Stimulated activated CD4-positive, alpha-beta T cell treated with anti-CD3 and anti-CD28 coated beads, Interleukin-12 subunit alpha, Interleukin-12 subunit beta, amount 100 ng/mL, for 24 hours (primary cell): ENCODE results near the gene PRCP.
"Not testable (repeated sequence)": the region's sequence is repeated elsewhere in the genome, so short reads cannot be mapped to it uniquely, and the experiment has no call there.

Source experiments
- DNase-seq, 2 experiments: peaks; one replicate each; pipeline ENCODE4 v3.0.0-alpha.2; 2020; ENCODE audit warnings: low read depth in 2 of 2

The PRCP gene

GRCh38 chr11:82872377-82873150, 27.7 kb downstream of the PRCP start:
- DNase-seq, result no peak

GRCh38 chr11:82871646-82872045, 28.6 kb downstream of the PRCP start:
- DNase-seq, result no peak

GRCh38 chr11:82869657-82870056, 30.6 kb downstream of the PRCP start:
- no peak for DNase-seq

- DNase-seq, result peak; percentile 23 to 74
Observed at GRCh38 chr11:82867495-82868082, 32.6 kb downstream of the PRCP start.

GRCh38 chr11:82865841-82866240, 34.4 kb downstream of the PRCP start:
- no peak for DNase-seq

GRCh38 chr11:82864268-82864667, 36.0 kb downstream of the PRCP start:
- DNase-seq, result no peak

- no peak for DNase-seq
Observed at GRCh38 chr11:82863209-82863608, 37.0 kb downstream of the PRCP start.

GRCh38 chr11:82862379-82862778, 37.9 kb downstream of the PRCP start:
- no peak for DNase-seq

- DNase-seq, result no peak
Observed at GRCh38 chr11:82859750-82860149, 40.5 kb downstream of the PRCP start.

- no peak for DNase-seq
Observed at GRCh38 chr11:82858556-82859091, 41.6 kb downstream of the PRCP start.

- DNase-seq, result no peak
Observed at GRCh38 chr11:82858133-82858532, 42.1 kb downstream of the PRCP start.

- DNase-seq, result no peak
Observed at GRCh38 chr11:82857145-82857544, 43.1 kb downstream of the PRCP start.

GRCh38 chr11:82855616-82856015, 44.6 kb downstream of the PRCP start:
- no peak for DNase-seq

GRCh38 chr11:82854916-82855315, 45.3 kb downstream of the PRCP start:
- DNase-seq, result not testable (repeated sequence)

- DNase-seq, result no peak
Observed at GRCh38 chr11:82854242-82854641, 46.0 kb downstream of the PRCP start.

- DNase-seq, result no peak
Observed at GRCh38 chr11:82848829-82849228, 51.4 kb downstream of the PRCP start.

- no peak for DNase-seq
Observed at GRCh38 chr11:82845356-82846353, 54.6 kb downstream of the PRCP start.

- DNase-seq, result no peak
Observed at GRCh38 chr11:82843057-82843795, 57.0 kb downstream of the PRCP start.

- DNase-seq, result no peak
Observed at GRCh38 chr11:82842019-82842418, 58.2 kb downstream of the PRCP start.

- DNase-seq, result no peak
Observed at GRCh38 chr11:82837650-82838049, 62.6 kb downstream of the PRCP start.

GRCh38 chr11:82832983-82833382, 67.2 kb downstream of the PRCP start:
- DNase-seq, result no peak
